Naive thymus-derived CD4-positive, alpha-beta T cell (primary cell): ENCODE data around the gene SLCO3A1. TPM values are rescaled to one million over a fixed set of nuclear protein-coding genes. Genes with fewer than 3 reads are reported as not detected.
"Not testable (repeated sequence)": the region's sequence is repeated elsewhere in the genome, so short reads cannot be mapped to it uniquely, and the experiment has no call there.

Experiments
- ATAC-seq: fragments of 150-1000 bp; cut with Tn5 transposase; 2 replicates; pipeline ENCODE4 v1.10.0; 2021; ENCODE audit warnings: mild to moderate bottlenecking, moderate library complexity
- CTCF ChIA-PET: fragments of 350-600 bp; sonication (Branson Sonifier 250); formaldehyde crosslinking; loops from one replicate; lab custom pipeline; 2021; ENCODE audit warnings: antibody characterized with exemption; lab: Charles Lee
- POLR2A ChIA-PET: fragments of 350-600 bp; sonication (Branson Sonifier 250); formaldehyde crosslinking; loops from one replicate; lab custom pipeline; 2021; ENCODE audit warnings: antibody characterized with exemption, inconsistent platforms; lab: Charles Lee
- DNase-seq, 9 donors: peaks; one replicate each; pipeline versions ENCODE4 v3.0.0 to v3.0.0-alpha.2; 2020 to 2022; ENCODE audit warnings: mixed read lengths in 1 of 9
- H3K27ac ChIP-seq: one replicate; pipeline ENCODE4 v1.7.0; 2013; ENCODE audit warnings: mild to moderate bottlenecking, low read depth, low read length, moderate library complexity
- H3K27me3 ChIP-seq, 2 donors: one replicate each; pipeline ENCODE4 v1.7.0; 2013; ENCODE audit warnings: low read length in 2 of 2, mild to moderate bottlenecking in 2 of 2, moderate library complexity in 2 of 2; ENCODE audit not compliant: control insufficient read depth in 2 of 2, insufficient read depth in 2 of 2
- H3K36me3 ChIP-seq, 3 experiments: 1 replicate in 2 of 3; 2 replicates in 1 of 3; pipeline ENCODE4 v1.7.0; 2013; ENCODE audit warnings: low read length in 3 of 3, mild to moderate bottlenecking in 3 of 3, moderate library complexity in 1 of 3; ENCODE audit not compliant: insufficient read depth in 3 of 3, control insufficient read depth in 2 of 3
- H3K4me1 ChIP-seq, 2 donors: one replicate each; pipeline ENCODE4 v1.7.0; 2013; ENCODE audit warnings: low read length in 2 of 2, mild to moderate bottlenecking in 2 of 2, moderate library complexity in 1 of 2; ENCODE audit not compliant: control insufficient read depth in 2 of 2, insufficient read depth in 2 of 2
- H3K4me3 ChIP-seq: 2 replicates; pipeline ENCODE4 v1.7.0; 2013; ENCODE audit warnings: mild to moderate bottlenecking, low read length
- H3K9me3 ChIP-seq, 3 experiments: 1 replicate in 2 of 3; 2 replicates in 1 of 3; pipeline ENCODE4 v1.7.0; 2013; ENCODE audit warnings: low read length in 3 of 3; ENCODE audit not compliant: control insufficient read depth in 2 of 3
- H3K27ac Mint-ChIP-seq, 9 donors: one replicate each; pipeline ENCODE4 v1.8.0; 2020 to 2022; ENCODE audit warnings: mixed read lengths in 9 of 9, mild to moderate bottlenecking in 8 of 9, moderate library complexity in 5 of 9, inconsistent platforms in 2 of 9
- H3K27me3 Mint-ChIP-seq, 5 donors: one replicate each; pipeline ENCODE4 v1.8.0; 2021 to 2022; ENCODE audit warnings: mixed read lengths in 5 of 5, mild to moderate bottlenecking in 1 of 5
- H3K36me3 Mint-ChIP-seq, 5 donors: one replicate each; pipeline ENCODE4 v1.8.0; 2020 to 2022; ENCODE audit warnings: mixed read lengths in 5 of 5, mild to moderate bottlenecking in 3 of 5, inconsistent platforms in 1 of 5
- H3K4me1 Mint-ChIP-seq, 7 donors: one replicate each; pipeline ENCODE4 v1.8.0; 2020 to 2022; ENCODE audit warnings: mixed read lengths in 7 of 7, mild to moderate bottlenecking in 3 of 7, inconsistent platforms in 1 of 7
- H3K4me3 Mint-ChIP-seq, 10 donors: one replicate each; pipeline ENCODE4 v1.8.0; 2020 to 2022; ENCODE audit warnings: mild to moderate bottlenecking in 10 of 10, mixed read lengths in 10 of 10, moderate library complexity in 6 of 10, inconsistent platforms in 2 of 10
- H3K9me3 Mint-ChIP-seq, 11 donors: one replicate each; pipeline ENCODE4 v1.8.0; 2020 to 2022; ENCODE audit warnings: mixed read lengths in 11 of 11, mild to moderate bottlenecking in 4 of 11, inconsistent platforms in 1 of 11, moderate library complexity in 1 of 11
- intact Hi-C, 2 donors: fragments of 100-400 bp; cut with micrococcal nuclease; formaldehyde crosslinking; loops; one replicate each; pipeline ENCODE4 v1.15.1; 2023
- polyA plus RNA-seq, 2 donors: library from polyadenylated mRNA; unstranded; fragments of 300-500 nt; fragmentation: Illumina TruSeq; gene quantifications; one replicate each; pipeline ENCODE4 v1.2.3, GENCODE V29; 2021
- total RNA-seq, 6 experiments: library from RNA in 5 of 6; stranded (reverse) in 5 of 6; gene quantifications; 1 replicate in 5 of 6; 2 replicates in 1 of 6; pipeline ENCODE4 v1.2.3 and lab custom pipeline; 2021 to 2026

SLCO3A1 gene
- total and polyA plus RNA-seq, 7 experiments from 2014 or later = 15.4 to 69.1 (median 24.3) TPM

DNA sequence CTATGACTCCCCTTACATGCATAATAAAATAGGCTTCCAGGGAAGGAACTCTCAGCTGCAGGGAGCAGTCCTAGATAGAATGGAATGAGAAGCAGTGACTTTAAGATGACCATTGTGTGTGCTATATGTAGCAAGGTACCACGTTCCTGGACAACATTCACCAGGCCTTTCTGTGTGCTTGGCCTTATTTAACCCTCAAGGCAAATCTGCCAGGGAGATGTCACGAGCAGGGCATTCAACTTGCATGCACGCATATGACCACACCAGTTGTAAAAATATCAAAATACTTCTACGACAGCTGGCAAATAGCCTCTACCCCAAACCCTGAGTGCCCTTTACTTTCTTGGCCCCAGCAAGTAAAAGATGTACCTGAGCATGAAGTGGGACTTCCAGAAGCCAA lies 342.8 kb downstream of the SLCO3A1 start:
- H3K9me3 Mint-ChIP-seq = peaks cover 0 to 6% (median 2%) of the 10 kb centered on the region in 11 donors
- intact Hi-C loops = no loop called here
- no peak overlapping the region for H3K27ac Mint-ChIP-seq
- no peaks in the 10 kb centered on the region for H3K4me1 Mint-ChIP-seq
- ATAC-seq (no peak), DNase-seq (no peak)
- no peaks in the 10 kb centered on the region for H3K36me3 Mint-ChIP-seq
- no peak overlapping the region for H3K4me3 Mint-ChIP-seq
- Histone ChIP-seq H3K4me3 (no peak overlapping the region), H3K9me3 (no peaks in the 10 kb centered on the region), H3K27ac (no peak overlapping the region), H3K27me3 (no peaks in the 10 kb centered on the region), H3K36me3 (no peaks in the 10 kb centered on the region), H3K4me1 (no peaks in the 10 kb centered on the region)
- peaks cover 5 to 16% (median 11%) of the 10 kb centered on the region in 5 donors for H3K27me3 Mint-ChIP-seq
- CTCF ChIA-PET = no interaction called here
- POLR2A ChIA-PET = no interaction called here

DNA sequence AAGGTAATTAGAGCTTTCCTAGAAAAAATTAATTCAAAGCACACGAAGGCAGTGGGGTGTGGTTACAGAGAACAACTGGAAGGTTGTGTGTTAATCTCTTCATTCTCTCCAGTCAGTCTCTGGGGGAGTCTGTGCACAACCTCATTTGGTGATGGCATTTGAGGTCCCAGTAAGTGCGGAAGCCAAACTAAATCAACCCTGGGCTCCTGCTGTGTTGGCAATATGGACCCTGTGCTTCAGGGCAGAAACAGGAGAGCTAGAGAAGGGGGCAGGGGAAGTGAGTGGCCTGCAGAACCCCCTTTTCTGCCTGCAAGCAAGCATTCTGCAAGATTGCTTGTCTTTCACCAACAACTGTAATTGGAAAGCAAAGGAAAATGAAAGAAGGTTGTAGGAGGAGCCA lies 344.2 kb downstream of the SLCO3A1 start:
- CTCF ChIA-PET = no interaction called here
- peaks cover 9 to 19% (median 11%) of the 10 kb centered on the region in 5 donors for H3K27me3 Mint-ChIP-seq
- no peak overlapping the region for H3K27ac Mint-ChIP-seq
- no peaks in the 10 kb centered on the region for H3K27me3 ChIP-seq
- peaks cover 0 to 7% (median 2%) of the 10 kb centered on the region in 11 donors for H3K9me3 Mint-ChIP-seq
- intact Hi-C loops = no loop called here
- POLR2A ChIA-PET = no interaction called here
- H3K36me3 Mint-ChIP-seq = no peaks in the 10 kb centered on the region
- no peaks in the 10 kb centered on the region for H3K9me3 ChIP-seq
- ATAC-seq (no peak), DNase-seq (no peak)
- no peaks in the 10 kb centered on the region for H3K4me1 Mint-ChIP-seq
- H3K4me3 Mint-ChIP-seq = no peak overlapping the region
- H3K4me1 ChIP-seq = no peaks in the 10 kb centered on the region
- H3K4me3 ChIP-seq = no peak overlapping the region
- H3K36me3 ChIP-seq = no peaks in the 10 kb centered on the region
- H3K27ac ChIP-seq = no peak overlapping the region

DNA sequence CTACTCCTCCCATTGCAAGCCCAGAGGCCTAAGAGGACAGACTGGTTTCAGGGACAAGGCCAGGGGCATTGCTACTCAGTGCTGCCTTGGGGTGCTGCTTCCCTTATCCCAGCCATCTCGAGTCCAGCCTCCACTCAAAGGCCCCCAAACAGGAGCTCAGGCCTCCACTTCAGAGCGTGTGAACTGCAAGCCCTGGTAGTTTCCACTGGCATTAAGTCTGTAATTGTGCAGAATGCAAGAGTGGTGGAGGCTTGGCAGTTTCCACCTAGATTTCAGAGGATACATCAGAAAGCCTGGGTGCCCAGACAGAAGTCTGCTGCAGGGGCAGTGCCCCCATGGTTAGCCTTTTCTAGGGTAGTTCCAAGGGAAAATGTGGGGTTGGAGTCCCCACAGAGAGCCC lies 347.4 kb downstream of the SLCO3A1 start:
- no peaks in the 10 kb centered on the region for H3K27me3 ChIP-seq
- DNase-seq (no peak), ATAC-seq (no peak)
- no peaks in the 10 kb centered on the region for H3K4me1 ChIP-seq
- Mint-ChIP-seq H3K4me3 (no peak overlapping the region), H3K9me3 (peaks cover 0 to 12% (median 3%) of the 10 kb centered on the region in 11 donors), H3K27me3 (peaks cover 6 to 37% (median 20%) of the 10 kb centered on the region in 5 donors), H3K27ac (no peak overlapping the region), H3K36me3 (no peaks in the 10 kb centered on the region), H3K4me1 (no peaks in the 10 kb centered on the region)
- H3K36me3 ChIP-seq = no peaks in the 10 kb centered on the region
- H3K27ac ChIP-seq = no peak overlapping the region
- intact Hi-C loops = no loop called here
- ChIA-PET POLR2A (no interaction called here), CTCF (no interaction called here)
- H3K4me3 ChIP-seq = no peak overlapping the region
- H3K9me3 ChIP-seq = no peaks in the 10 kb centered on the region

DNA sequence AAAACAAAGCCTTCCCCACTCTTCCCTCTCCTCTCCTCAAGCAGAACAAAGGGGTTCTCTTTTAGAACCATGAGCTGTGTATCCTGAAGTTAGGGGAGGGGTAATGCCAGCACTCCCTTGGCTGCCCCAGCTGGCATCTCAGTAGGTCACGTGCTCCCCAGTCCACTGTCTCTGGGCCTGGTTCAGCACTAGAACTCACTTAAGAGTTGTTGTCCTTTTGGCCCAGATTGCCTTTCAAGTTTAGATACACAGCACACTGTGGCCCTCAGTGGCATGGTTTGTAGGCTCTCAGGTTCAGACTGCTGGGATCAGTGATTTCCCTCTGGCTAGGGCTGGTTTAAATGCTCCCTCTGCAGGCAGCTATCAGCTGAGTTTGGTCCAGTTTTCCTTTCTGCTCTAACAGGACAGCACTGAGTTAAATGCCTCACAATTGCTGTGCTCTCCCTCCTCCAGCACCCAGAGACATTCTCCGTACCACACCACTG lies 351.8 kb downstream of the SLCO3A1 start:
- intact Hi-C loops = no loop called here
- H3K27ac Mint-ChIP-seq = no peak overlapping the region

DNA sequence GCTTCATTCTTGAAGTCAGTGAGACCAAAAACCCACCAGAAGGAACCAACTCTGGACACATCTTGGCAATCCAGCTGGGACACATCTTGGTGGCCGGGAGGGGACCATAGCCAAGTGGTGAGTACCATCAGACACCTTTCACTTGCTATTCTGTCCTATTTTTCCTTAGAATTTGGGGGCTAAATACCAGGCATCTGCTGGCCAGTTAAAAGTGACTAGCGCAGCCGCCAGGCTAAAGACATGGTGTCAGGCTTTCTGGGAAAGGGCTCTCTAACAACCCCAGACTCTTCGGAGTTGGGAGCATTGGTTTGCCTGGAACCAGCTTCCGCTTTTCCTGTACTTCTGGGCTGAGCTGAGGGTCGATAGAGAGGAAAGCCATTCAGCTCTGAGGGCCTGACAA lies 354.1 kb downstream of the SLCO3A1 start:
- intact Hi-C loops, H3K36me3 Mint-ChIP-seq, POLR2A ChIA-PET, H3K4me3 ChIP-seq, H3K27ac Mint-ChIP-seq, H3K27ac ChIP-seq, H3K9me3 ChIP-seq, H3K4me3 Mint-ChIP-seq, CTCF ChIA-PET, H3K36me3 ChIP-seq, H3K4me1 ChIP-seq, DNase-seq, H3K4me1 Mint-ChIP-seq, ATAC-seq, H3K27me3 ChIP-seq: not testable (repeated sequence)
- Mint-ChIP-seq H3K27me3 (peaks cover 0 to 56% (median 34%) of the 10 kb centered on the region in 5 donors), H3K9me3 (peaks cover 0 to 11% (median 3%) of the 10 kb centered on the region in 11 donors)

More for the DNA sequence above, 351.8 kb downstream of the SLCO3A1 start:
- no peaks in the 10 kb centered on the region for H3K4me1 Mint-ChIP-seq
- no peak overlapping the region for H3K4me3 Mint-ChIP-seq
- peaks cover 0 to 63% (median 30%) of the 10 kb centered on the region in 5 donors for H3K27me3 Mint-ChIP-seq
- H3K9me3 Mint-ChIP-seq = peaks cover 0 to 11% (median 2%) of the 10 kb centered on the region in 11 donors
- no peak overlapping the region for H3K27ac ChIP-seq
- POLR2A ChIA-PET = no interaction called here
- H3K36me3 ChIP-seq = no peaks in the 10 kb centered on the region
- H3K4me3 ChIP-seq = no peak overlapping the region
- ATAC-seq = no peak
- CTCF ChIA-PET = no interaction called here
- H3K9me3 ChIP-seq = no peaks in the 10 kb centered on the region
- no peak for DNase-seq
- H3K36me3 Mint-ChIP-seq = peaks cover 0 to 5% (median 0%) of the 10 kb centered on the region in 5 donors
- peaks cover 0 to 4% of the 10 kb centered on the region in 2 donors for H3K27me3 ChIP-seq
- H3K4me1 ChIP-seq = no peaks in the 10 kb centered on the region
